ENCODE data around the gene GIMAP8.
"Not testable (repeated sequence)": the region's sequence is repeated elsewhere in the genome, so short reads cannot be mapped to it uniquely, and the experiment has no call there.

The GIMAP8 gene

DNA sequence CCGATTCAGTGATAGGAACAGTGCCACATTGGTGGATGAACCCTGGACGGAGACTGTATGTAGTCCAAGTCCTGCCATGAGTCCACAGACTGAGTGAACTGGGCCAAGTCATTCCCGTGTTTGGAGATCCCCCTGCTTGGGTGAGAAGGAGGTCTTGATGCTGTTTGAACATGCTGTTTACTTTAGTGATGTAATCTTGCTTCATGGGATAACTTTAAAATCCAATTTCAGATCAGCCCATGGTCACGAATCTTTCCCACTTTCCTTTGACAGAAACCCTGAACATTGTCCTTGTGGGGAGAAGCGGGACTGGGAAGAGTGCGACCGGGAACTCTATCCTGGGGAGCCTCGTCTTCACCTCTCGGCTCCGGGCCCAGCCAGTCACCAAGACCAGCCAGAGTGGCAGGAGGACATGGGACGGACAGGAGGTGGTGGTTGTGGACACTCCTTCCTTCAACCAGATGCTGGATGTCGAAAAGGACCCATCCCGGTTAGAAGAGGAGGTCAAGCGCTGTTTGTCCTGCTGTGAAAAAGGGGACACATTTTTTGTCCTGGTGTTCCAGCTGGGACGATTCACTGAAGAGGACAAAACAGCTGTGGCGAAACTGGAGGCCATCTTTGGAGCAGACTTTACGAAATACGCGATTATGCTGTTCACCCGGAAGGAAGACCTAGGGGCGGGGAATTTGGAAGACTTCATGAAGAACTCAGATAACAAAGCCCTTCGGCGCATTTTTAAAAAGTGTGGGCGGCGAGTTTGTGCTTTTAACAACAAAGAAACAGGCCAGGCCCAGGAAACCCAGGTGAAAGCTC, 26.6 kb downstream of the GIMAP8 start:
- no peaks in the 10 kb centered on the region for H3K27me3 ChIP-seq (ENCODE audit: insufficient read depth, low read depth)
- no peaks in the 10 kb centered on the region for H3K79me2 ChIP-seq (ENCODE audit: insufficient read depth, low read depth)
- no peak overlapping the region for H3K4me2 ChIP-seq
- no peak for TF ChIP-seq CTCF (conservative IDR thresholded peaks at IDR 0.05; ENCODE audit: low read depth, low read length)
- H3K4me3 ChIP-seq (IDR thresholded peaks at IDR 0.05; ENCODE audit: insufficient read depth, low read depth, low read length): no peak overlapping the region
- H2AFZ ChIP-seq (ENCODE audit: low read depth): no peak overlapping the region
- no peak overlapping the region for H3K27ac ChIP-seq
- no peak overlapping the region for H3K9ac ChIP-seq
- H3K36me3 ChIP-seq (ENCODE audit: insufficient read depth): no peaks in the 10 kb centered on the region
- no peaks in the 10 kb centered on the region for H4K20me1 ChIP-seq (ENCODE audit: insufficient read depth)
- no peaks in the 10 kb centered on the region for H3K4me1 ChIP-seq (ENCODE audit: low read depth, poor library complexity, severe bottlenecking)

DNA sequence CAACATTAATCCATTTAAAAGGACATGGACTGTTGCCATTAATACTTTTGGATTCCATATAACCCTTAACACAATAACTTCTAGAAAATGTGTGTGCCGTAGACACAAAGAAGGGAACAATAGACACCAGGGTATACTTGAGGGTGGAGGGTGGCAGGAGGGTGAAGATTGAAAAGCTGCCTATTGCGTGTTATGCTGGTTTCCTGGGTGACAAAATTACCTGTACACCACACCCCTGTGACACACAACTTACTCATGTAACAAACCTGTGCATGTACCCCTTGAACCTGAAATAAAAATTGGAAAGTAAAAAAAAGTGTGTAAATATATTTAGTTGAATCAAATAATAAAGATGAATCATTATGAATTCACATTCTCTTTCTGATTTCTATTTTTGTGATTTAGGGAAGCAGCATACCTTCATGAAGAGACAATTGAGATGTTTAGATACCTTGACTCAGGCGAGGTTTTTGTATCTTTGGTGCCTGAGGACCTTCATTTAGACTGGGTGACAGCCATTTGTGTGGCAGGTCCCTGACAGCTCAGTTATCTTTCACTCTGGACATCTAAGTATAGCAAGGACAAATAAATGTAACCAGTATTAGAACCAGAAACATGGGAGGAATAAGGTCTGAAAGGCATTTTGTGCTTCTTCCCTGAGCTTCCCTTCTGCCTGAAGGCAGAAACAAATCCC, 28.7 kb downstream of the GIMAP8 start:
- H3K4me1 ChIP-seq (ENCODE audit: low read depth, poor library complexity, severe bottlenecking): no peaks in the 10 kb centered on the region
- H2AFZ ChIP-seq (ENCODE audit: low read depth): no peak overlapping the region
- H3K4me3 ChIP-seq (IDR thresholded peaks at IDR 0.05; ENCODE audit: insufficient read depth, low read depth, low read length): no peak overlapping the region
- no peak overlapping the region for H3K9ac ChIP-seq
- H3K27ac ChIP-seq: no peak overlapping the region
- H3K27me3 ChIP-seq (ENCODE audit: insufficient read depth, low read depth): no peaks in the 10 kb centered on the region
- TF ChIP-seq CTCF (conservative IDR thresholded peaks at IDR 0.05; ENCODE audit: low read depth, low read length): no peak
- no peaks in the 10 kb centered on the region for H4K20me1 ChIP-seq (ENCODE audit: insufficient read depth)
- no peak overlapping the region for H3K4me2 ChIP-seq
- no peaks in the 10 kb centered on the region for H3K79me2 ChIP-seq (ENCODE audit: insufficient read depth, low read depth)
- H3K36me3 ChIP-seq (ENCODE audit: insufficient read depth): no peaks in the 10 kb centered on the region

GRCh38 chr7:150481186-150481920, 30.9 kb downstream of the GIMAP8 start:
- no peaks in the 10 kb centered on the region for H3K36me3 ChIP-seq (ENCODE audit: insufficient read depth)
- no peak overlapping the region for H3K4me2 ChIP-seq
- H2AFZ ChIP-seq (ENCODE audit: low read depth): no peak overlapping the region
- H3K27me3 ChIP-seq (ENCODE audit: insufficient read depth, low read depth): no peaks in the 10 kb centered on the region
- H3K27ac ChIP-seq: no peak overlapping the region
- H3K4me3 ChIP-seq (IDR thresholded peaks at IDR 0.05; ENCODE audit: insufficient read depth, low read depth, low read length): no peak overlapping the region
- TF ChIP-seq CTCF (conservative IDR thresholded peaks at IDR 0.05; ENCODE audit: low read depth, low read length): no peak
- no peak overlapping the region for H3K9ac ChIP-seq
- H3K4me1 ChIP-seq (ENCODE audit: low read depth, poor library complexity, severe bottlenecking): no peaks in the 10 kb centered on the region
- H4K20me1 ChIP-seq (ENCODE audit: insufficient read depth): no peaks in the 10 kb centered on the region
- H3K79me2 ChIP-seq (ENCODE audit: insufficient read depth, low read depth): no peaks in the 10 kb centered on the region

DNA sequence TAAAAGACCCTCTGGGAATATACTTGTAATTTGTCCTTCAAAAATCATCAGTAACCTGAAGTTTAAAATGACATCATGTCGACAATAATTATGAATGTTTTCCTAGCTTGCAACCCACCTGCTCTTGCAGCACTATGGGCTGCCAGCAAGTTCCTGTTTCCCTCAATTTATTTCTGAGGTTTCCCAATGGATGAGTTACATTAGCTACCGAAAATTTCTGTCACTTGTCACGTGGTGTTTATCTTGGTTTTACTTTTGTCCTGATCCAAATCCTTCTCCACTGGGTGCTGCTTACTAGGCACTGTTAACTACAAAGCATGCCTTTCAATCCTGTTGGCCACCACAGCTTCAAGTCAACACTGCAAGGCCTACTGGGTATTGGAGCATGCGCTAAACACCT, 31.5 kb downstream of the GIMAP8 start:
- H3K36me3 ChIP-seq (ENCODE audit: insufficient read depth): no peaks in the 10 kb centered on the region
- H3K9ac ChIP-seq: no peak overlapping the region
- H3K79me2 ChIP-seq (ENCODE audit: insufficient read depth, low read depth): no peaks in the 10 kb centered on the region
- H3K27me3 ChIP-seq (ENCODE audit: insufficient read depth, low read depth): no peaks in the 10 kb centered on the region
- H3K4me2 ChIP-seq: no peak overlapping the region
- H3K27ac ChIP-seq: no peak overlapping the region
- H3K4me1 ChIP-seq (ENCODE audit: low read depth, poor library complexity, severe bottlenecking): no peaks in the 10 kb centered on the region
- no peak overlapping the region for H3K4me3 ChIP-seq (IDR thresholded peaks at IDR 0.05; ENCODE audit: insufficient read depth, low read depth, low read length)
- no peak for TF ChIP-seq CTCF (conservative IDR thresholded peaks at IDR 0.05; ENCODE audit: low read depth, low read length)
- H4K20me1 ChIP-seq (ENCODE audit: insufficient read depth): no peaks in the 10 kb centered on the region
- no peak overlapping the region for H2AFZ ChIP-seq (ENCODE audit: low read depth)

GRCh38 chr7:150483514-150483913, 33.1 kb downstream of the GIMAP8 start:
- not testable (repeated sequence) for H3K4me3 ChIP-seq (IDR thresholded peaks at IDR 0.05; ENCODE audit: insufficient read depth, low read depth, low read length); H4K20me1 ChIP-seq (ENCODE audit: insufficient read depth); H3K4me2 ChIP-seq; H3K27me3 ChIP-seq (ENCODE audit: insufficient read depth, low read depth); H3K36me3 ChIP-seq (ENCODE audit: insufficient read depth); H2AFZ ChIP-seq (ENCODE audit: low read depth); H3K9ac ChIP-seq; H3K4me1 ChIP-seq (ENCODE audit: low read depth, poor library complexity, severe bottlenecking); H3K79me2 ChIP-seq (ENCODE audit: insufficient read depth, low read depth); H3K27ac ChIP-seq

GRCh38 chr7:150484071-150484470, 33.6 kb downstream of the GIMAP8 start:
- H3K4me3 ChIP-seq (IDR thresholded peaks at IDR 0.05; ENCODE audit: insufficient read depth, low read depth, low read length); H3K27me3 ChIP-seq (ENCODE audit: insufficient read depth, low read depth); H3K27ac ChIP-seq; H2AFZ ChIP-seq (ENCODE audit: low read depth); H3K4me2 ChIP-seq; H4K20me1 ChIP-seq (ENCODE audit: insufficient read depth); H3K36me3 ChIP-seq (ENCODE audit: insufficient read depth); H3K4me1 ChIP-seq (ENCODE audit: low read depth, poor library complexity, severe bottlenecking); H3K9ac ChIP-seq; H3K79me2 ChIP-seq (ENCODE audit: insufficient read depth, low read depth): not testable (repeated sequence)

All from KMS-11 (cell line).